Heart left ventricle (tissue), 16 donors: ENCODE data around the gene OSTF1. TPM values are rescaled to one million over a fixed set of nuclear protein-coding genes. Genes with fewer than 3 reads are reported as not detected.
A peak's percentile ranks its signal among the peaks of the same experiment; 100 is the strongest.

ENCODE experiments used
- ATAC-seq, 4 donors: fragments of 200-7000 bp; cut with Tn5 transposase; one replicate each; pipeline ENCODE4 v1.9.1; 2020 to 2022; ENCODE audit warnings: moderate library complexity in 4 of 4, mild to moderate bottlenecking in 3 of 4, moderate number of reproducible peaks in 1 of 4
- DNase-seq, 5 donors: peaks; one replicate each; pipeline ENCODE4 v3.0.0-alpha.2; 2020
- H3K27ac ChIP-seq, 12 donors: fragments of 200-600 bp; sonication (generic) in 4 of 12; one replicate each; pipeline versions ENCODE4 v1.5.0 to v1.8.0; 2016 to 2022; ENCODE audit warnings: mild to moderate bottlenecking in 2 of 12
- H3K27me3 ChIP-seq, 9 donors: fragments of 200-600 bp; sonication (generic) in 2 of 9; one replicate each; pipeline versions ENCODE4 v1.5.1 to v1.8.0; 2016 to 2022; ENCODE audit warnings: mild to moderate bottlenecking in 3 of 9
- H3K36me3 ChIP-seq, 9 donors: fragments of 200-600 bp; sonication (generic) in 2 of 9; one replicate each; pipeline versions ENCODE4 v1.5.0 to v1.8.0; 2018 to 2022; ENCODE audit warnings: mild to moderate bottlenecking in 2 of 9
- H3K4me1 ChIP-seq, 12 donors: fragments of 200-600 bp; sonication (generic) in 4 of 12; one replicate each; pipeline versions ENCODE4 v1.5.0 to v1.8.0; 2016 to 2022; ENCODE audit warnings: mild to moderate bottlenecking in 3 of 12
- H3K4me3 ChIP-seq, 12 donors: fragments of 200-600 bp; sonication (generic) in 4 of 12; one replicate each; pipeline versions ENCODE4 v1.5.0 to v1.8.0; 2017 to 2022; ENCODE audit warnings: mild to moderate bottlenecking in 9 of 12, moderate library complexity in 4 of 12
- H3K9me3 ChIP-seq, 12 donors: fragments of 200-600 bp; sonication (generic) in 4 of 12; one replicate each; pipeline versions ENCODE4 v1.5.0 to v1.8.0; 2016 to 2022; ENCODE audit warnings: mild to moderate bottlenecking in 1 of 12
- POLR2A ChIP-seq, 2 donors: fragments of 450-650 bp; IDR thresholded peaks; one replicate each; pipeline ENCODE4 v1.6.1; 2017; ENCODE audit warnings: antibody characterized with exemption in 2 of 2, mild to moderate bottlenecking in 2 of 2, moderate library complexity in 2 of 2
- WGBS, 4 donors: extraction: QIAGEN DNeasy Blood & Tissue Kit in 2 of 4; methylation state at CpG; one replicate each; pipeline versions ENCODE4 v1.1.5 to v1.1.7; 2013 to 2018; 5-methylcytosine and 5-hydroxymethylcytosine counted together
- intact Hi-C, 10 donors: fragments of 100-400 bp; cut with DNase I; formaldehyde crosslinking; loops; one replicate each; pipeline versions ENCODE4 v1.11.1 to v1.14.2; 2022
- polyA plus RNA-seq, 2 donors: library from polyadenylated mRNA; stranded (reverse); fragments of 200-250 nt; gene quantifications; one replicate each; pipeline ENCODE4 v1.2.3, GENCODE V29; 2013
- total RNA-seq, 9 donors: library from RNA; depleted of rRNA in 2 of 9; stranded (reverse); fragments of >200 nt in 2 of 9; fragmentation: NEBNext Ultra II Directional in 3 of 9; extraction: Animal tissue kit (Norgen Biotek cat#: 25700) in 3 of 9; gene quantifications; one replicate each; pipeline versions ENCODE4 v1.1.0 to v1.2.4, GENCODE V29; 2016 to 2023
- TF ChIP-seq, protein P1 (sequence below), 12 donors: fragments of 200-600 bp; sonication (generic) in 4 of 12; IDR thresholded peaks; one replicate each; pipeline versions ENCODE4 v1.5.0 to v1.8.0; 2018 to 2022; ENCODE audit warnings: antibody characterized with exemption in 12 of 12, mild to moderate bottlenecking in 5 of 12
- donor health status: ischemic (EF 13 %, LVEDD 7.1; RV severe dilation, severe dysfunction).
- donor health status: healthy with polysubstance abuse.
- donor health status: DM: no; HTN: yes; CAD: no.
- donor health status: DM: no; HTN: no; CAD: no.
- donor health status: ischemic (EF 25% LVEDD 6.9; RV normal size, moderate dysfunction).
- donor health status: ischemic (EF 25% LVEDD 5.7; RV mildly dilated, moderate dysfunction).
- donor health status: healthy.
- donor health status: DM: yes; HTN: yes; CAD: no.
- donor health status: ischemic (EF 35%, LVEDD 5.7; RV mildly dilated, moderate dysfunction).
- donor health status: nonischemic (EF 11% LVEDD 7.7; RV severe dilation, severe dysfunction).
- donor health status: DM: yes; HTN: yes; CAD: no.
- donor health status: PGD.
- donor health status: ischemic (EF 29% LVEDD 5.4; RV normal size, mild dysfunction).
- donor health status: nonischemic (EF 23%, LVEDD 6.1; RV moderate dilation, normal function).

The OSTF1 gene
- total and polyA plus RNA-seq, 11 donors: 16.7 to 53.6 (median 23.9) TPM

DNA sequence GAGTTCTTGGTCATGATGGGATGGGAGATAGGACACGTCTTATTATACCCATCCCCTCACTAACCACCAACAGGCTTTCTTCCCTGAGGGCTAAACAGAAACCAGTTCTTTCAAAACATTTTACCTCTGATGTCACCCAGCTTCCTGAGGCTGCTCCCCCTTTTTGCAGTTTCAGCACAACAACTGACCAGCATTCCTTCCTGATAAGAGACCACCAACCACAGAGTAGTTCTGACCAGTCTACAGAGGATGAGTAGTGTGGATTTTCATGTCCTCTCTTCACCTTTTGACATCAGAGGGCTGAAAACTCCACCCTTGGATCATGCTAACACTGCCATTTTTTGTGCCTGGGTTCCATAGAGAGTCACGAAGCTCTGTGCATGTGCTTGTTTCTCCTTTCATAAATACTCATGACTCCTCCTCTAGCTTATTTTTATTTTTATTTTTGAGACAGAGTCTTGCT, 82.6 kb downstream of the OSTF1 start:
- Histone ChIP-seq H3K4me1 (peaks cover 0 to 6% (median 0%) of the 10 kb centered on the region in 12 donors), H3K36me3 (peaks cover 0 to 35% (median 17%) of the 10 kb centered on the region in 9 donors), H3K4me3 (no peak overlapping the region), H3K27me3 (no peaks in the 10 kb centered on the region), H3K27ac (no peak overlapping the region), H3K9me3 (peaks cover 0 to 19% (median 10%) of the 10 kb centered on the region in 12 donors)
- DNase-seq (no peak), ATAC-seq (no peak)
- 93 to 96% (median 94%) methylated on average over 2 of the region's 2 CpGs for WGBS, 4 donors
- TF ChIP-seq, protein P1, sequence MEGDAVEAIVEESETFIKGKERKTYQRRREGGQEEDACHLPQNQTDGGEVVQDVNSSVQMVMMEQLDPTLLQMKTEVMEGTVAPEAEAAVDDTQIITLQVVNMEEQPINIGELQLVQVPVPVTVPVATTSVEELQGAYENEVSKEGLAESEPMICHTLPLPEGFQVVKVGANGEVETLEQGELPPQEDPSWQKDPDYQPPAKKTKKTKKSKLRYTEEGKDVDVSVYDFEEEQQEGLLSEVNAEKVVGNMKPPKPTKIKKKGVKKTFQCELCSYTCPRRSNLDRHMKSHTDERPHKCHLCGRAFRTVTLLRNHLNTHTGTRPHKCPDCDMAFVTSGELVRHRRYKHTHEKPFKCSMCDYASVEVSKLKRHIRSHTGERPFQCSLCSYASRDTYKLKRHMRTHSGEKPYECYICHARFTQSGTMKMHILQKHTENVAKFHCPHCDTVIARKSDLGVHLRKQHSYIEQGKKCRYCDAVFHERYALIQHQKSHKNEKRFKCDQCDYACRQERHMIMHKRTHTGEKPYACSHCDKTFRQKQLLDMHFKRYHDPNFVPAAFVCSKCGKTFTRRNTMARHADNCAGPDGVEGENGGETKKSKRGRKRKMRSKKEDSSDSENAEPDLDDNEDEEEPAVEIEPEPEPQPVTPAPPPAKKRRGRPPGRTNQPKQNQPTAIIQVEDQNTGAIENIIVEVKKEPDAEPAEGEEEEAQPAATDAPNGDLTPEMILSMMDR (IDR thresholded peaks at IDR 0.05): no peak
- TF ChIP-seq POLR2A (IDR thresholded peaks at IDR 0.05): no peak
- intact Hi-C loops: no loop called here

DNA sequence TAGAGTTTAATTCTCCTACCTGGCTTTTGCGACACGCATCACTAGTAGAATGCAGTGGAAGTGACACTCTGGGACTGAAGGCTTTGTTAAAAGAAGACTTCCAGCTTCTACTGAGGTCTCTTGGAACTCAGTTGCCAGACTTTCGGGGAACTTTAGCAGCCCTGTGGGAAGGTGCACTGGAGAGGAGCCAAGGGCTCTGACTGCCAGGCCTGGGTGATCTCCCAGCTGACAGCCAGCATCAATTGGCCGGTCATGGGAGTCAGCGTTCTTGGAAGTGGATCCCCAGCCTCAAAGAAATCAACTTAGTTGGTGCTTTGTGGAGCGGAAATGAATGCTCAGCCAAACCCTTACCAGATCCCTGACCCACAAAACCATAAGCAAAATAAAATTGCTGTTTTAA, 87.1 kb downstream of the OSTF1 start:
- no peak overlapping the region for H3K4me3 ChIP-seq
- H3K27ac ChIP-seq: no peak overlapping the region
- H3K4me1 ChIP-seq: no peaks in the 10 kb centered on the region
- WGBS, 4 donors: 66 to 79% (median 69%) methylated on average over 6 of the region's 6 CpGs
- intact Hi-C loops: no loop called here
- TF ChIP-seq, protein P1 (IDR thresholded peaks at IDR 0.05): no peak
- TF ChIP-seq POLR2A (IDR thresholded peaks at IDR 0.05): no peak
- peaks cover 0 to 11% (median 3%) of the 10 kb centered on the region in 9 donors for H3K36me3 ChIP-seq
- no peaks in the 10 kb centered on the region for H3K9me3 ChIP-seq
- ATAC-seq (peak in 1 of 4 donors; percentile 36), DNase-seq (no peak)
- no peaks in the 10 kb centered on the region for H3K27me3 ChIP-seq

DNA sequence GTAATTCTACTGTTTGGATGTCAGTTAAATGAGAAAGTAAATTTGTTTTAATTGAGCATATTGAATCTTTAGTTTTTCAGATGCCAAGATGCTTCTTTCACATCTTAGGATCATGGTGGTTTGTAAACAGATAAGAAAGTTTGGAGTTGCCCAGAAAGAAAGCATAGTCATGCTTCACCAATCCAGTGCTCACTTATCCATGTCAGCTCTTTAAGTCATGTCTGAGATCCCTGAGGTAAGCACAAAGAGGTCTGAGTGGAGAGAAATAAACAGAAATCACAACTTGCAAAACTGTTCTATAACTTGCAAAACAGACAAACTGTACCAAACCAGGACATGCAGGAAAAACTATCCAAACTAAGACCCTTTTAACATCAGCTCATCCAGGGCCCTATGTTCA, 87.7 kb downstream of the OSTF1 start:
- no peak overlapping the region for H3K27ac ChIP-seq
- ATAC-seq (no peak), DNase-seq (no peak)
- peaks cover 0 to 6% (median 2%) of the 10 kb centered on the region in 9 donors for H3K36me3 ChIP-seq
- no peaks in the 10 kb centered on the region for H3K27me3 ChIP-seq
- TF ChIP-seq POLR2A (IDR thresholded peaks at IDR 0.05): no peak
- TF ChIP-seq, protein P1 (IDR thresholded peaks at IDR 0.05): no peak
- no peak overlapping the region for H3K4me3 ChIP-seq
- no peaks in the 10 kb centered on the region for H3K9me3 ChIP-seq
- no peaks in the 10 kb centered on the region for H3K4me1 ChIP-seq
- intact Hi-C loops: no loop called here

DNA sequence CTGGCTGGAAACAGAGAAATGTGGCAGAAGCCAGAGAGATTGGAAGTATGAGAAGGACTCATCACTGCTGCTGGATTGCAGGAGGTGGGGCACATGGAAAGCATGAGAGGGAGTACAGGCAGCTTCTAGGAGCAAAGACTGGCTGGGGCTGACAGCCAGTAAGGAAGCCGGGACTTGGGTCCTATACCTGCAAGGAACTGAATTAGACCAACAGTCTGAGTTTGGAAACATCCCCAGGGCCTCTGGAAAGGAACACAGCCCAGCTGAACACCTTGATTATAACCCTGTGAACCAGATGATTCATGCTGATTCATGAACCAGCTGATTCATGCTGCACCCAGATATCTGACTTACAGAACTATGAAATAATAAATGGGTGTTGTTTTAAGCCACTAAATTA, 93.4 kb downstream of the OSTF1 start:
- intact Hi-C loops: loop anchor here in 1 of 10 donors (10.0 kb wide), 1 partner anchor 97 kb away; the partner anchor contains the start of genes NMRK1 and OSTF1
- Histone ChIP-seq H3K9me3 (no peaks in the 10 kb centered on the region), H3K4me3 (no peak overlapping the region), H3K27ac (no peak overlapping the region), H3K27me3 (no peaks in the 10 kb centered on the region), H3K36me3 (peaks cover 0 to 8% (median 0%) of the 10 kb centered on the region in 9 donors), H3K4me1 (no peaks in the 10 kb centered on the region)
- TF ChIP-seq POLR2A (IDR thresholded peaks at IDR 0.05): no peak
- TF ChIP-seq, protein P1 (IDR thresholded peaks at IDR 0.05): no peak
- no peak for ATAC-seq
- DNase-seq: no peak
- WGBS, 4 donors: 77 to 88% (median 81%) methylated on average over 1 of the region's 1 CpG
